Body of pancreas (tissue), 4 donors: Measurements from ENCODE around the gene MEX3B. TPM values are rescaled to one million over a fixed set of nuclear protein-coding genes. Genes with fewer than 3 reads are reported as not detected.
"Not testable (repeated sequence)": the region's sequence is repeated elsewhere in the genome, so short reads cannot be mapped to it uniquely, and the experiment has no call there.

Source experiments
- ATAC-seq: fragments of 150-250 bp; one replicate; pipeline ENCODE4 v1.9.1; 2016
- DNase-seq, 4 donors: peaks; one replicate each; pipeline ENCODE4 v3.0.0-alpha.2; 2019
- H3K27ac ChIP-seq, 4 donors: fragments of 200-600 bp; sonication (generic); 1 replicate in 3 of 4; 2 replicates in 1 of 4; pipeline versions ENCODE4 v1.5.1 to v1.6.1; 2016 to 2019; ENCODE audit warnings: mild to moderate bottlenecking in 1 of 4, mixed read lengths in 1 of 4, moderate library complexity in 1 of 4
- H3K27me3 ChIP-seq, 2 donors: fragments of 200-600 bp; sonication (generic); one replicate each; pipeline ENCODE4 v1.6.0; 2016; ENCODE audit warnings: mild to moderate bottlenecking in 1 of 2
- H3K36me3 ChIP-seq, 2 donors: fragments of 200-600 bp; sonication (generic); replicated peaks in 1 of 2; 2 replicates each; pipeline ENCODE4 v1.5.1; 2016; ENCODE audit warnings: low read depth in 2 of 2; ENCODE audit not compliant: insufficient read depth in 1 of 2
- H3K4me1 ChIP-seq: fragments of 200-600 bp; sonication (generic); one replicate; pipeline ENCODE4 v1.6.0; 2016
- H3K4me3 ChIP-seq, 2 donors: fragments of 200-600 bp; sonication (generic); 1 replicate in 1 of 2; 2 replicates in 1 of 2; pipeline ENCODE4 v1.5.1; 2016 to 2019
- H3K9me3 ChIP-seq, 3 donors: fragments of 200-600 bp; sonication (generic); 1 replicate in 2 of 3; 2 replicates in 1 of 3; pipeline ENCODE4 v1.5.1; 2016
- POLR2A ChIP-seq, 3 donors: fragments of 450-650 bp; IDR thresholded peaks; one replicate each; pipeline ENCODE4 v1.6.1; 2016; ENCODE audit warnings: antibody characterized with exemption in 3 of 3, mild to moderate bottlenecking in 2 of 3
- WGBS, 2 donors: methylation state at CpG; one replicate each; pipeline ENCODE4 v1.1.5; 2017; 5-methylcytosine and 5-hydroxymethylcytosine counted together
- intact Hi-C: fragments of 100-400 bp; cut with DNase I; formaldehyde crosslinking; loops from one replicate; pipeline ENCODE4 v1.15.1; 2023
- total RNA-seq, 2 donors: library from RNA; depleted of rRNA; stranded (reverse); fragments of >200 nt; gene quantifications; one replicate each; pipeline ENCODE4 v1.1.0, GENCODE V29; 2016
- TF ChIP-seq, protein P1 (sequence below), 7 experiments: fragments of 450-650 bp in 4 of 7; fragments of 200-600 bp in 3 of 7; sonication (generic) in 3 of 7; IDR thresholded peaks; one replicate each; pipeline ENCODE4 v1.5.1; 2016 to 2019; ENCODE audit warnings: antibody characterized with exemption in 7 of 7

The MEX3B gene
- total RNA-seq, 2 donors from 2014 or later: 0.52 TPM; not detected in 1

DNA sequence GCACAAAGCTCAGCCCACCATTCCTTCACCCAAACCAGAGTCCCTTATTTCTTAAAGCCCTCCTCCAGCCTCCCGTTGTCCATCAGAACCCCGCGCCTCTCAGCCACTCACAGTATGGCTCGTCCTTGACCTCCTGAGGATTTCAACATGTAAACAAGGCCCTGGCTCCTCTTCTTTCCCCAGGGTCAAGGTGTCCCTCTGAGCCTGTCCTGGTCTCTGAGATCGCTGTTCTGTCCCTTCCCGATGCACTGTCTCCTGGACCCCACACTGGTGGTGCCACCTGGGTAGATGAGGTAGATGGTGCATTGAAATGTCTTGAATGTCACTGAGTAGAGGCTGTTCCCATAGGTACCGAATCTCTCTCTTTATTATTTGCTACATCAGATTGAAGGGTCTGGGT lies 32.9 kb downstream of the MEX3B start:
- DNase-seq (no peak), ATAC-seq (no peak)
- Histone ChIP-seq H3K4me1 (no peaks in the 10 kb centered on the region), H3K36me3 (no peaks in the 10 kb centered on the region), H3K4me3 (no peak overlapping the region), H3K27ac (no peak overlapping the region), H3K27me3 (no peaks in the 10 kb centered on the region), H3K9me3 (no peaks in the 10 kb centered on the region)
- 74 to 84% methylated on average over 7 of the region's 7 CpGs for WGBS, 2 donors
- intact Hi-C loops: no loop called here
- TF ChIP-seq POLR2A (IDR thresholded peaks at IDR 0.05): no peak
- TF ChIP-seq, protein P1, sequence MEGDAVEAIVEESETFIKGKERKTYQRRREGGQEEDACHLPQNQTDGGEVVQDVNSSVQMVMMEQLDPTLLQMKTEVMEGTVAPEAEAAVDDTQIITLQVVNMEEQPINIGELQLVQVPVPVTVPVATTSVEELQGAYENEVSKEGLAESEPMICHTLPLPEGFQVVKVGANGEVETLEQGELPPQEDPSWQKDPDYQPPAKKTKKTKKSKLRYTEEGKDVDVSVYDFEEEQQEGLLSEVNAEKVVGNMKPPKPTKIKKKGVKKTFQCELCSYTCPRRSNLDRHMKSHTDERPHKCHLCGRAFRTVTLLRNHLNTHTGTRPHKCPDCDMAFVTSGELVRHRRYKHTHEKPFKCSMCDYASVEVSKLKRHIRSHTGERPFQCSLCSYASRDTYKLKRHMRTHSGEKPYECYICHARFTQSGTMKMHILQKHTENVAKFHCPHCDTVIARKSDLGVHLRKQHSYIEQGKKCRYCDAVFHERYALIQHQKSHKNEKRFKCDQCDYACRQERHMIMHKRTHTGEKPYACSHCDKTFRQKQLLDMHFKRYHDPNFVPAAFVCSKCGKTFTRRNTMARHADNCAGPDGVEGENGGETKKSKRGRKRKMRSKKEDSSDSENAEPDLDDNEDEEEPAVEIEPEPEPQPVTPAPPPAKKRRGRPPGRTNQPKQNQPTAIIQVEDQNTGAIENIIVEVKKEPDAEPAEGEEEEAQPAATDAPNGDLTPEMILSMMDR (IDR thresholded peaks at IDR 0.05): no peak

DNA sequence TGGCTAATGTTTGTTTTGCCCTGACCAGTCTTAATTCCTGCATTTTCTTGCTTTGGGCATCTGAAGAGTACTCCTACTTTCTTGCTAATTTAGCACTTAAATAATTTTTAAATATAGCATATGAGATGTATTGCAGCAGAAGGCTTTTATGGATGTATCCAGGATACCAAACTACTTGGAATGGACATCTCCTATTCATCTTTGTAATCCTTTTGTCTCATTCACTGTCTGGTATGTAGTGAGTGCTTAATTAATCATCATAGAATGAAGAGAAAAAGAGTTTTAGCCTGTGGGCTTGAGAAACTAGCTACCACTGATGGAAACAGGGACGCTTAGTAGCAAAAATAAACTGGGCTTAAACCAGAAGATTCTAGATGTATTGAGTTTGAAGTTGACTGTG lies 40.6 kb downstream of the MEX3B start:
- no peak for DNase-seq
- H3K27ac ChIP-seq: no peak overlapping the region
- H3K4me1 ChIP-seq: no peaks in the 10 kb centered on the region
- no peak for ATAC-seq
- intact Hi-C loops: no loop called here
- H3K9me3 ChIP-seq: peaks cover 0 to 5% (median 0%) of the 10 kb centered on the region in 3 donors
- H3K27me3 ChIP-seq: no peaks in the 10 kb centered on the region
- H3K36me3 ChIP-seq: no peaks in the 10 kb centered on the region
- 80 to 89% methylated on average over 1 of the region's 1 CpG for WGBS, 2 donors
- H3K4me3 ChIP-seq: no peak overlapping the region
- TF ChIP-seq, protein P1 (IDR thresholded peaks at IDR 0.05): no peak
- no peak for TF ChIP-seq POLR2A (IDR thresholded peaks at IDR 0.05)

- DNase-seq (no peak), ATAC-seq (no peak)
- TF ChIP-seq, protein P1 (IDR thresholded peaks at IDR 0.05): no peak
- no peak for TF ChIP-seq POLR2A (IDR thresholded peaks at IDR 0.05)
- intact Hi-C loops: no loop called here
- 55 to 70% methylated on average over 3 of the region's 3 CpGs for WGBS, 2 donors
- Histone ChIP-seq H3K36me3 (no peaks in the 10 kb centered on the region), H3K4me3 (no peak overlapping the region), H3K27ac (no peak overlapping the region), H3K9me3 (peaks cover 0 to 5% (median 0%) of the 10 kb centered on the region in 3 donors), H3K27me3 (no peaks in the 10 kb centered on the region), H3K4me1 (no peaks in the 10 kb centered on the region)
Observed at GRCh38 chr15:82003916-82004315, 41.9 kb downstream of the MEX3B start.

DNA sequence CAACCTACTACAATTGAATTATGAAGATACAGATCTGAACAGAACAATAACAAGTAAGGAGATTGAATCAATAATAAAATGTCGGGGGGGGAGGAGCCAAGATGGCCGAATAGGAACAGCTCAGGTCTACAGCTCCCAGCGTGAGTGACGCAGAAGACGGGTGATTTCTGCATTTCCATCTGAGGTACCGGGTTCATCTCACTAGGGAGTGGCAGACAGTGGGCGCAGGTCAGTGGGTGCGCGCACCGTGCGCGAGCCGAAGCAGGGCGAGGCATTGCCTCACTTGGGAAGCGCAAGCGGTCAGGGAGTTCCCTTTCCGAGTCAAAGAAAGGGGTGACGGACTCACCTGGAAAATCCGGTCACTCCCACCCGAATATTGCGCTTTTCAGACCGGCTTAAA lies 50.7 kb downstream of the MEX3B start:
- DNase-seq, H3K27me3 ChIP-seq, H3K4me3 ChIP-seq, intact Hi-C loops, H3K4me1 ChIP-seq, ATAC-seq, H3K27ac ChIP-seq, H3K36me3 ChIP-seq, H3K9me3 ChIP-seq: not testable (repeated sequence)
- WGBS, 2 donors: 76 to 84% methylated on average over 22 of the region's 22 CpGs

- DNase-seq: no peak
- Histone ChIP-seq H3K4me1 (no peaks in the 10 kb centered on the region), H3K36me3 (no peaks in the 10 kb centered on the region), H3K27ac (no peak overlapping the region), H3K27me3 (no peaks in the 10 kb centered on the region), H3K9me3 (no peaks in the 10 kb centered on the region), H3K4me3 (no peak overlapping the region)
- WGBS, 2 donors: 64 to 74% methylated on average over 1 of the region's 1 CpG
- no peak for ATAC-seq
- TF ChIP-seq, protein P1 (IDR thresholded peaks at IDR 0.05): no peak
- no peak for TF ChIP-seq POLR2A (IDR thresholded peaks at IDR 0.05)
- intact Hi-C loops: no loop called here
Observed at GRCh38 chr15:81992523-81992922, 53.3 kb downstream of the MEX3B start.

Other genes with a start within 250 kb of the MEX3B start
- gene EFL1, start 216.7 kb upstream of the MEX3B start, total RNA-seq: 10 to 100 TPM; 11.2 to 33.0 TPM
- gene SAXO2, start 216.8 kb upstream of the MEX3B start, total RNA-seq: 1 to 10 TPM in 1 of 2 donors, under 1 TPM in 1; 0.26 to 1.3 TPM